Smooth muscle cell (in vitro differentiated cells): ENCODE measurements around the gene OR2AT4. TPM values are rescaled to one million over a fixed set of nuclear protein-coding genes. Genes with fewer than 3 reads are reported as not detected.

Source experiments
- DNase-seq: peaks from one replicate; lab custom pipeline; 2025; ENCODE audit not compliant: unreplicated experiment; lab: John Stamatoyannopoulos, UW
- H2AFZ ChIP-seq: fragments of 200-600 bp; sonication (generic); 2 replicates; pipeline ENCODE4 v1.6.0; 2016; ENCODE audit warnings: antibody characterized with exemption, low read depth, mild to moderate bottlenecking
- H3F3A ChIP-seq: fragments of 200-600 bp; sonication (generic); 2 replicates; pipeline ENCODE4 v1.6.0; 2017; ENCODE audit warnings: antibody characterized with exemption, low read depth
- H3K27ac ChIP-seq: fragments of 200-600 bp; sonication (generic); 2 replicates; pipeline ENCODE4 v1.5.1; 2016; ENCODE audit warnings: low read depth, mild to moderate bottlenecking
- H3K27me3 ChIP-seq: fragments of 200-600 bp; sonication (generic); 2 replicates; pipeline ENCODE4 v1.6.1; 2016; ENCODE audit warnings: low read depth, mild to moderate bottlenecking
- H3K36me3 ChIP-seq: fragments of 200-600 bp; sonication (generic); 2 replicates; pipeline ENCODE4 v1.5.1; 2016; ENCODE audit warnings: low read depth
- H3K4me1 ChIP-seq: fragments of 200-600 bp; sonication (generic); 2 replicates; pipeline ENCODE4 v1.5.1; 2016; ENCODE audit warnings: low read depth
- H3K4me2 ChIP-seq: fragments of 200-600 bp; sonication (generic); 2 replicates; pipeline ENCODE4 v1.6.0; 2016; ENCODE audit warnings: mild to moderate bottlenecking
- H3K4me3 ChIP-seq: fragments of 200-600 bp; sonication (generic); 2 replicates; pipeline ENCODE4 v1.5.1; 2016; ENCODE audit warnings: mild to moderate bottlenecking
- H3K79me2 ChIP-seq: fragments of 200-600 bp; sonication (generic); 2 replicates; pipeline ENCODE4 v1.6.0; 2016; ENCODE audit warnings: low read depth, mild to moderate bottlenecking
- H3K9ac ChIP-seq: fragments of 200-600 bp; sonication (generic); 2 replicates; pipeline ENCODE4 v1.6.0; 2016; ENCODE audit warnings: low read depth
- H3K9me3 ChIP-seq: fragments of 200-600 bp; sonication (generic); replicated peaks from 2 replicates; pipeline ENCODE4 v1.5.1; 2016; ENCODE audit warnings: low read depth
- H4K20me1 ChIP-seq: fragments of 200-600 bp; sonication (generic); 2 replicates; pipeline ENCODE4 v1.6.0; 2016; ENCODE audit warnings: low read depth
- CTCF ChIP-seq: fragments of 200-600 bp; sonication (generic); IDR thresholded peaks from 2 replicates; pipeline ENCODE4 v1.5.1; 2017; ENCODE audit warnings: borderline replicate concordance, mild to moderate bottlenecking, antibody characterized with exemption; ENCODE audit not compliant: insufficient read depth, poor library complexity, severe bottlenecking
- WGBS: methylation state at CpG from one replicate; pipeline ENCODE4 v1.1.7; 2016; ENCODE audit warnings: low lambda C conversion rate; 5-methylcytosine and 5-hydroxymethylcytosine counted together
- polyA plus RNA-seq: library from polyadenylated mRNA; unstranded; fragments of >200 nt; fragmentation: Nextera tagmentation; extraction: Ambion mirVana; gene quantifications from 2 replicates; pipeline ENCODE4 v1.2.1, GENCODE V29; 2016
- total RNA-seq: library from RNA; depleted of rRNA; stranded (reverse); fragments of >200 nt; gene quantifications from 2 replicates; pipeline ENCODE4 v1.2.3, GENCODE V29; 2014

Gene OR2AT4
- total and polyA plus RNA-seq, 2 experiments from 2014 or later = not detected

- Histone ChIP-seq H3K4me2 (no peak overlapping the region), H3K36me3 (no peaks in the 10 kb centered on the region), H4K20me1 (no peaks in the 10 kb centered on the region), H3K27me3 (no peaks in the 10 kb centered on the region), H3K79me2 (no peaks in the 10 kb centered on the region), H3F3A (no peaks in the 10 kb centered on the region), H2AFZ (no peak overlapping the region), H3K9me3 (no peaks in the 10 kb centered on the region), H3K4me1 (no peaks in the 10 kb centered on the region), H3K27ac (no peak overlapping the region), H3K4me3 (no peak overlapping the region), H3K9ac (no peak overlapping the region)
- TF ChIP-seq CTCF = no peak
- 85% methylated on average over 1 of the region's 1 CpG for WGBS
- no peak for DNase-seq
These were observed 13.5 kb downstream of the OR2AT4 start for GRCh38 chr11:75083217-75083605.

- no peaks in the 10 kb centered on the region for H4K20me1 ChIP-seq
- no peak overlapping the region for H3K4me3 ChIP-seq
- no peaks in the 10 kb centered on the region for H3F3A ChIP-seq
- no peak for TF ChIP-seq CTCF
- H3K4me2 ChIP-seq = no peak overlapping the region
- no peaks in the 10 kb centered on the region for H3K9me3 ChIP-seq
- no peak overlapping the region for H3K27ac ChIP-seq
- H3K27me3 ChIP-seq = no peaks in the 10 kb centered on the region
- H2AFZ ChIP-seq = no peak overlapping the region
- DNase-seq = no peak
- H3K36me3 ChIP-seq = no peaks in the 10 kb centered on the region
- H3K79me2 ChIP-seq = no peaks in the 10 kb centered on the region
- 53% methylated on average over 8 of the region's 8 CpGs for WGBS
- H3K9ac ChIP-seq = no peak overlapping the region
- H3K4me1 ChIP-seq = no peaks in the 10 kb centered on the region
These were observed 14.0 kb downstream of the OR2AT4 start for GRCh38 chr11:75082601-75083216.

GRCh38 chr11:75079546-75079945, 17.1 kb downstream of the OR2AT4 start:
- Histone ChIP-seq H3K27me3 (no peaks in the 10 kb centered on the region), H4K20me1 (no peaks in the 10 kb centered on the region), H3K36me3 (no peaks in the 10 kb centered on the region), H2AFZ (no peak overlapping the region), H3F3A (no peaks in the 10 kb centered on the region), H3K4me2 (no peak overlapping the region), H3K4me1 (no peaks in the 10 kb centered on the region), H3K79me2 (no peaks in the 10 kb centered on the region), H3K27ac (no peak overlapping the region), H3K9me3 (no peaks in the 10 kb centered on the region), H3K9ac (no peak overlapping the region), H3K4me3 (no peak overlapping the region)
- DNase-seq = no peak
- no peak for TF ChIP-seq CTCF
- WGBS = 87% methylated on average over 4 of the region's 4 CpGs

- H3K27ac ChIP-seq = no peak overlapping the region
These were observed 18.4 kb downstream of the OR2AT4 start for GRCh38 chr11:75078233-75078632.

More at GRCh38 chr11:75078233-75078632, 18.4 kb downstream of the OR2AT4 start:
- Histone ChIP-seq H3F3A (no peaks in the 10 kb centered on the region), H3K4me2 (no peak overlapping the region), H4K20me1 (no peaks in the 10 kb centered on the region), H3K36me3 (no peaks in the 10 kb centered on the region), H3K79me2 (no peaks in the 10 kb centered on the region), H3K9me3 (no peaks in the 10 kb centered on the region), H3K27me3 (no peaks in the 10 kb centered on the region), H3K4me1 (no peaks in the 10 kb centered on the region), H3K4me3 (no peak overlapping the region), H3K9ac (no peak overlapping the region), H2AFZ (no peak overlapping the region)
- WGBS = 83% methylated on average over 2 of the region's 2 CpGs
- no peak for TF ChIP-seq CTCF
- no peak for DNase-seq
